ENCODE measurements around the gene PABPC1L.
A peak's percentile ranks its signal among the peaks of the same experiment; 100 is the strongest.

Gene PABPC1L

GRCh38 chr20:44942264-44942973 lies 32.6 kb downstream of the PABPC1L start:
- ChIA-PET POLR2A (interaction anchor here (1.1 to 2.6 kb wide), 3 partner anchors 9 to 18 kb away, joined by 3 to 10 read pairs (median 4); partner anchors contain the start of gene TOMM34), CTCF (interaction anchor here (0.5 to 1.1 kb wide), 3 partner anchors 18 to 154 kb away, joined by 3 to 5 read pairs (median 3); partner anchors contain the start of gene TOMM34)
- peaks cover 15 to 98% of the 10 kb centered on the region in 2 experiments for H3K36me3 ChIP-seq (ENCODE audit: control insufficient read depth in 2 of 2, insufficient read depth in 1 of 2, low read length in 2 of 2)

GRCh38 chr20:44943828-44944227 lies 34.0 kb downstream of the PABPC1L start:
- H3K36me3 ChIP-seq (ENCODE audit: control insufficient read depth in 2 of 2, insufficient read depth in 1 of 2, low read length in 2 of 2) = peaks cover 17 to 98% of the 10 kb centered on the region in 2 experiments
- TF ChIP-seq SCRT1 (tag by site-specific recombination; IDR thresholded peaks at IDR 0.05; ENCODE audit: borderline replicate concordance) (no peak), ZNF555 (tag by site-specific recombination; conservative IDR thresholded peaks at IDR 0.05) (no peak), INSM2 (tag by site-specific recombination; IDR thresholded peaks at IDR 0.05) (no peak), ZNF510 (tag by site-specific recombination; IDR thresholded peaks at IDR 0.05; ENCODE audit: insufficient replicate concordance) (no peak), ZNF157 (tag by site-specific recombination; IDR thresholded peaks at IDR 0.05) (no peak), ZBTB10 (tag by site-specific recombination; IDR thresholded peaks at IDR 0.05) (no peak), YY2 (tag by site-specific recombination; IDR thresholded peaks at IDR 0.05) (no peak), HOXC10 (CRISPR knock-in tag; IDR thresholded peaks at IDR 0.05) (no peak), ZFP41 (tag by site-specific recombination; IDR thresholded peaks at IDR 0.05; ENCODE audit: borderline replicate concordance) (no peak), ZNF335 (tag by site-specific recombination; conservative IDR thresholded peaks at IDR 0.05) (no peak), ZNF350 (tag by site-specific recombination; IDR thresholded peaks at IDR 0.05) (no peak), GLI2 (tag by site-specific recombination; IDR thresholded peaks at IDR 0.05; ENCODE audit: borderline replicate concordance, low read depth) (no peak), KLF9 (tag by site-specific recombination; IDR thresholded peaks at IDR 0.05; ENCODE audit: low read depth) (no peak), ZNF19 (tag by site-specific recombination; IDR thresholded peaks at IDR 0.05; ENCODE audit: low read depth) (no peak), ZNF692 (tag by site-specific recombination; IDR thresholded peaks at IDR 0.05) (no peak), YY1 (tag by site-specific recombination; IDR thresholded peaks at IDR 0.05) (no peak), RBAK (tag by site-specific recombination; IDR thresholded peaks at IDR 0.05) (no peak)
- TF ChIP-seq, protein P1, sequence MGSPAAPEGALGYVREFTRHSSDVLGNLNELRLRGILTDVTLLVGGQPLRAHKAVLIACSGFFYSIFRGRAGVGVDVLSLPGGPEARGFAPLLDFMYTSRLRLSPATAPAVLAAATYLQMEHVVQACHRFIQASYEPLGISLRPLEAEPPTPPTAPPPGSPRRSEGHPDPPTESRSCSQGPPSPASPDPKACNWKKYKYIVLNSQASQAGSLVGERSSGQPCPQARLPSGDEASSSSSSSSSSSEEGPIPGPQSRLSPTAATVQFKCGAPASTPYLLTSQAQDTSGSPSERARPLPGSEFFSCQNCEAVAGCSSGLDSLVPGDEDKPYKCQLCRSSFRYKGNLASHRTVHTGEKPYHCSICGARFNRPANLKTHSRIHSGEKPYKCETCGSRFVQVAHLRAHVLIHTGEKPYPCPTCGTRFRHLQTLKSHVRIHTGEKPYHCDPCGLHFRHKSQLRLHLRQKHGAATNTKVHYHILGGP (tag by site-specific recombination; IDR thresholded peaks at IDR 0.05) = no peak
- POLR2A ChIA-PET = no interaction called here
- no peaks in the 10 kb centered on the region for H3K4me1 ChIP-seq (ENCODE audit: control insufficient read depth, insufficient read depth, low read length)
- CTCF ChIA-PET = no interaction called here
- no peaks in the 10 kb centered on the region for H3K9me3 ChIP-seq (ENCODE audit: control insufficient read depth, insufficient read depth, low read depth, low read length)
- H3K4me3 ChIP-seq (ENCODE audit: low read depth, low read length) = no peak overlapping the region
- no peak overlapping the region for H3K27ac ChIP-seq (ENCODE audit: extremely low read depth, low read depth, low read length)

More at GRCh38 chr20:44942264-44942973, 32.6 kb downstream of the PABPC1L start:
- Histone ChIP-seq H3K4me3 (ENCODE audit: low read depth, low read length) (no peak overlapping the region), H3K4me1 (ENCODE audit: control insufficient read depth, insufficient read depth, low read length) (no peaks in the 10 kb centered on the region), H3K9me3 (ENCODE audit: control insufficient read depth, insufficient read depth, low read depth, low read length) (no peaks in the 10 kb centered on the region), H3K27ac (ENCODE audit: extremely low read depth, low read depth, low read length) (no peak overlapping the region)
- peak; percentile 43; the same call in 1 of the 2 replicates for TF ChIP-seq SCRT2 (tag by site-specific recombination; IDR thresholded peaks at IDR 0.05)
- no peak for TF ChIP-seq WT1 (tag by site-specific recombination; IDR thresholded peaks at IDR 0.05)
- TF ChIP-seq MYNN (tag by site-specific recombination; IDR thresholded peaks at IDR 0.05; ENCODE audit: borderline replicate concordance) = no peak
- TF ChIP-seq, protein P2, sequence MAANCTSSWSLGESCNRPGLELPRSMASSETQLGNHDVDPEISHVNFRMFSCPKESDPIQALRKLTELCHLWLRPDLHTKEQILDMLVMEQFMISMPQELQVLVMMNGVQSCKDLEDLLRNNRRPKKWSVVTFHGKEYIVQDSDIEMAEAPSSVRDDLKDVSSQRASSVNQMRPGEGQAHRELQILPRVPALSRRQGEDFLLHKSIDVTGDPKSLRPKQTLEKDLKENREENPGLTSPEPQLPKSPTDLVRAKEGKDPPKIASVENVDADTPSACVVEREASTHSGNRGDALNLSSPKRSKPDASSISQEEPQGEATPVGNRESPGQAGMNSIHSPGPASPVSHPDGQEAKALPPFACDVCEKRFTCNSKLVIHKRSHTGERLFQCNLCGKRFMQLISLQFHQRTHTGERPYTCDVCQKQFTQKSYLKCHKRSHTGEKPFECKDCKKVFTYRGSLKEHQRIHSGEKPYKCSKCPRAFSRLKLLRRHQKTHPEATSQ (tag by site-specific recombination; IDR thresholded peaks at IDR 0.05) = no peak
